NCI-H526 (cell line): ENCODE data around the gene THAP6.
"Not testable (repeated sequence)": the region's sequence is repeated elsewhere in the genome, so short reads cannot be mapped to it uniquely, and the experiment has no call there.

Experiments
- DNase-seq, 2 experiments: peaks; one replicate each; lab custom pipeline; 2025; lab: John Stamatoyannopoulos, UW

Gene THAP6

GRCh38 chr4:75525910-75526309, 11.6 kb downstream of the THAP6 start:
- no peak for DNase-seq

DNA sequence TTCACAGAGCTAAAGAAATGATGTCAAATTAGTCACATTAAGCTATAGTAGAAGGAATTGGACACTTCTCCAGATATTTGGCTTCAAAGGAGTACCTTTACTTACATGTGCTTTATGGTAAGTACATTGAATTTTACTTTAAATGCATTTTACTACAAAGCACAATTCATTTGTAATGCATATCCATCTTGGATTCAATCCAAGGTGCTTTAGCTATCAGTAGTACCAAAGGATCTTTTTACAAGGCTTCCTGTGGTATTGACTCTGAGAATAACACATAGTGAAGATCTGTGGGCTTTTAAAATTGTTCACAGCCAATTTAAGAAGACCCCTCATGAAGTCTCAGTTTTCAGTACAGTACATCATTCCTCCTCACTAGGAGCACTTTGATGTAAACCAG, 13.2 kb downstream of the THAP6 start:
- no peak for DNase-seq

GRCh38 chr4:75530556-75531322, 16.5 kb downstream of the THAP6 start:
- DNase-seq: no peak

GRCh38 chr4:75531536-75532143, 17.4 kb downstream of the THAP6 start:
- DNase-seq: not testable (repeated sequence)

DNA sequence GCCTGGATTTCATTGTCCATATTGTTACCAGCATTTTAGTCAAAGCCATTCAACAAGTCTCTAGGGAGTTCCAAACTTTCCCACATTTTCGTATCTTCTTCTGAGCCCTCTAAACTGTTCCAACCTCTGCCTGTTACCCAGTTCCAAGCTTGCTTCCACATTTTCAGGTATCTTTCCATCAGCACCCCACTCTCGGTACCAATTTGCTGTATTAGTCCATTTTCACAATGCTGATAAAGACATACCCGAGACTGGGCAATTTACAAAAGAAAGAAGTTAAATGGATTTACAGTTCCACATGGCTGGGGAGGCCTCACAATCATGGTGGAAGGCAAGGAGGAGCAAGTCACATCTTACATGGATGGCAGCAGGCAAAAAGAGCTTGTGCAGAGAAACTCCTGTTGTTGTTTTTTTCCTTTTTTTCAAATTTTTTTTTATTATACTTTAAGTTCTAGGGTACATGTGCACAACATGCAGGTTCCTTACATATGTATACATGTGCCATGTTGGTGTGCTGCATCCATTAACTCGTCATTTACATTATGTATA, 19.1 kb downstream of the THAP6 start:
- DNase-seq: not testable (repeated sequence)

DNA sequence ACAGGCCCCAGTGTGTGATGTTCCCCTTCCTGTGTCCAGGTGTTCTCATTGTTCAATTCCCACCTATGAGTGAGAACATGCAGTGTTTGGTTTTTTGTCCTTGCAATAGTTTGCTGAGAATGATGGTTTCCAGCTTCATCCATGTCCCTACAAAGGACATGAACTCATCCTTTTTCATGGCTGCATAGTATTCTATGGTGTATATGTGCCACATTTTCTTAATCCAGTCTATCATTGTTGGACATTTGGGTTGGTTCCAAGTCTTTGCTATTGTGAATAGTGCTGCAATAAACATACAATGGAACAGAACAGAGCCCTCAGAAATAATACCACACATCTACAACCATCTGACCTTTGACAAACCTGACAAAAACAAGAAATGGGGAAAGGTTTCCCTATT, 19.7 kb downstream of the THAP6 start:
- not testable (repeated sequence) for DNase-seq

- DNase-seq: not testable (repeated sequence)
Measured at GRCh38 chr4:75537308-75537707, 23.0 kb downstream of the THAP6 start.

GRCh38 chr4:75542824-75543223, 28.6 kb downstream of the THAP6 start:
- no peak for DNase-seq

DNA sequence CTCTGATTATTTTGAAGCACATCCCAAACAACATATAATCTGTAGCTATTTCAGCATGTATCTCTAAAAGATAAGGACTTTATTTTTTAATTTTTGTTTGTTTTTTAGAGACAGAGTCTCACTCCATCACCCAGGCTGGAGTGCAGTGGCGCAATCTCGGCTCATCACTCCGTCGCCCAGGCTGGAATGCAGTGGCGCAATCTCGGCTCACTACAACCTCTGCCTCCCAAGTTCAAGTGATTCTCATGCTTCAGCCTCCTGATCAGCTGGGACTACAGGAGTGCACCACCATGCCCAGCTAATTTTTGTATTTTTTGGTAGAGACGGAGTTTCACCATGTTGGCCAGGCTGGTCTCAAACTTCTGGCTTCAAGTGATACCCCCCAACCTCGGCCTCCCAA, 29.9 kb downstream of the THAP6 start:
- DNase-seq: not testable (repeated sequence)

GRCh38 chr4:75544870-75545269, 30.6 kb downstream of the THAP6 start:
- no peak for DNase-seq

DNA sequence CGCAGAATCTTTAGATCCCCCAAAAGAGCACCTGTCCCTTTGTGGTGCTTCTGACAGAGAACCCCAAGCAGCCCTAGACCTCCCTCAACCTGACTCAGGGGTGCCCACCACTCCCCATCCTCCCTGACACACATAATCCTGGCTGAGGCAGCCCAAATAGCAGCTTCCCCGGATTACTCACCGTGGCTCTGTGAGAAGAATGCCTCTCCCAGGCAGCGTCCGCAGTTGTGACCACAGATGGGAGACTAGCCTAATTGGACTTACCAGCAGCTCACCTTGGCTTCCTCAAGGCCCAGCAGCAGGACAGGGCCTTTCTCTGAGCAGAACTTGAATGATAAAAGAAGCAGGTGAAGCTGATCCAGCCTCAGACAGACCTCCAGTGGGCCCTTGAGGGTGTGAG, 31.3 kb downstream of the THAP6 start:
- DNase-seq: no peak

DNA sequence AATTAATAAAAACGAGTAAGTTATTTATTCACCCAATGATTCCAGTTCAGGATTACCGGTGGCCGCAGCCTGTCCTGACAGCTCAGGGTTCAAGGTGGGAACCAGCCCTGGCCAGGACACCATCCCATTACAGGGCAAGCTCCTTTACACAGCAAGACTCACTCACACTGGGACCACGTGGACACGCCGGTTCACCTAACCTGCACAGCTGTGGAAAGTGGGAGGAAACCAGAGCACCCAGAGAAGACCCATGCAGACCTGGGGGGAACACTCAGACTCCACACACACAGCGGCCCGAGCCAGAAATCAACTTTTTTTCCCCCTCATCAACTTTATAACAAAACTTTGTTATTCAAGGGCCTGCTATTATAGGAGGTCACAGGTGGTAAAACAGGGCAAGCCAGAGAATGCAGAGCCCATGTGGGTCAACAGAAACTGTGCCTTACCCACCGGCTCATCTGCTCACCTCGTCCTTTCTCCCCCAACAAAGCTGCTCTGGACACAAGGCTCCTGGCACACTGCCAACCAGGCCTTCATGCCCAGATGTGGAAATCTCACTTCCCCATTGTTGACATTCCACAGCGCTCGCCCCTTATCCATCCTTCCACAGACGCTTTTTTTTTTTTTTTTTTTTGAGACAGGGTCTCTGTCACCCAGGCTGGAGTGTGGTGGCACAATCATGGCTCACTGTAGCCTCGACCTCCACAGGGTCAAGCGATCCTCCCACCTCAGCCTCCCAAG, 33.5 kb downstream of the THAP6 start:
- no peak for DNase-seq

- DNase-seq: no peak
Measured at GRCh38 chr4:75549019-75549418, 34.7 kb downstream of the THAP6 start.

DNA sequence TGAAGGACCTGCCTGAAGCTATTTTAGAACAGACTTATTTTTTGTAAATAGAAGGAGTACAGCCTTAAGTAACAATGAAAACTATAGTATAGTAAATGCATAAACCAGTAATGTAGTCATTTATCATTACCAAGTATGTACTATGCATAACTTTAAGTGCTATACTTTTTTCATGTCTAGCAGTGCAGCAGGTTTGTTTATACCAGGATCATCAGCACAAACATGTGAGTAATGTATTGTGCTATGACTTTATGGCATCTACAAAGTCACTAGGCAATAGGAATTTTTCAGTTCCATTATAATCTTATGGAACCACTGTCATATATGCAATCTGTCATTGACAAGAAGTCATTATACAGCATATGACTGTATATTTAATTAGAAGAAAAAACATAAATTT, 38.2 kb downstream of the THAP6 start:
- no peak for DNase-seq

DNA sequence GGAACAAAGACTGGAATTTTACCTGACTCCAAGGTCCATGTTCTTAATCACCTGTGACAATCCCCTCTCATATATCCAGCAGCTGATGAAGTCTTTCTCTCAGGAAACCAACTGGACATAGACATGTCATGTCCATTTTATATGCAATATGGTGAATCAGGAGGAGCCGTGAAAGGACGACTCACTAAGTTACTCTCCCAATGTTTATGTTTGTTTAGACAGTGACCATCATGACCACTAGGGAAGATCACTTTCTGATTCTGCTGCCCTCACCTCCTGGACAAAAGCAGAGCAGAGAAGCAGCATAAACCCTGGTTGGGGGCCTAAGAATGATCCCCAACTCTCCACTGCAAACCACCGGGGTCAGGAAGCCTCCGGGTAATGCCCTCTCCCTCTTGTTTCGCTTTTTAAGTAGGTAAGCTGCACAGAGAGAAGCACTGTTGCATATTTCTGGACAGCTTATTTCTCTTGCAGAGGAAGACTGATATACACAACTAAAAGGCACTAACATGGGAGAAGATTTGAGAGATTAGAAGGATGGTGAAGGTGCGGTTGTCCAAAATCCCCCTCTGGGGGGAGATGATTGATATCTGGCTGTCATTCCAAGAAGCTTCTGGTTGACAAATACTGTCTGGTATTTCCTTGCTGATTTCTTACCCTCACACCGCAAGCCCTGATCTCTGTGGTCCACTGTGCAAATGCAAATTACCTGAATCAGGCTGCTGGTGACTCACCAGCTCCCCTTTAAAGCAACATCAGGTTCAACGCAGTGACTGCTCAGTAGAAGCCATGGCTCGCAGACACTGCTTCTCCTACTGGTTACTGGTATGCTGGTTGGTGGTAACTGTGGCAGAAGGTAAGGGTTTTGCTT, 41.3 kb downstream of the THAP6 start, which contains the start of gene ODAPH:
TSS of gene ODAPH (plus strand) at position 773 of the 871 bp plus-strand sequence. CDS start at position 790, 17 bp downstream.
- DNase-seq: peak; percentile 8 to 32

GRCh38 chr4:75557696-75558095, 43.4 kb downstream of the THAP6 start:
- no peak for DNase-seq

DNA sequence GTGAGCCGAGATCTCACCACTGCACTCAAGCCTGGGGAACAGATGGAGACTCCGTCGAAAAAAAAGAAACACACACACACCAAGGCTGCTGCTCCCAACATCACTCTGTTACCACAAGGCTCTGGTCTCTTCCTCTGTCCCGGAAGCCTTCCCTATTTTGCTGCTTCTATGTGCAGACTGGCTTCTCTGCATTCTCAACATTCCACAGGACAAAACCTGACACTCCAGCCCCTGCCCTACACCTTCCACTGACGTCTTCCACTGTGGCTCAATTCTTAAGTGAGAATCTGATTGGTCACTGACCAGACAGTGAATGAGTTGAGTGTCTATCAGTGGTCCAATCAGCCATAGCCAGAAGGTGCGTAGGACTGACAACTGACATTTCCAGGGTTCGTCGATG, 47.5 kb downstream of the THAP6 start:
- DNase-seq: peak; percentile 41 to 56

GRCh38 chr4:75564023-75564422, 49.8 kb downstream of the THAP6 start:
- DNase-seq: no peak

GRCh38 chr4:75565481-75565880, 51.2 kb downstream of the THAP6 start:
- no peak for DNase-seq

GRCh38 chr4:75566911-75567310, 52.6 kb downstream of the THAP6 start:
- DNase-seq: no peak

GRCh38 chr4:75567725-75568124, 53.5 kb downstream of the THAP6 start:
- no peak for DNase-seq
